IMR-90 (cell line): ENCODE data around the gene SLC7A7. TPM values are rescaled to one million over a fixed set of nuclear protein-coding genes. Genes with fewer than 3 reads are reported as not detected.

Experiments
- ATAC-seq: fragments of 200-7000 bp; cut with Tn5 transposase; 2 replicates; pipeline ENCODE4 v1.9.1; 2020; ENCODE audit warnings: low read depth, mild to moderate bottlenecking, moderate library complexity
- BruUV-seq: library from RNA; stranded (reverse); fragments of 400-500 nt; replicated peaks from 2 replicates; lab custom pipeline; 2021; lab: Mats Ljungman, UMichigan
- CTCF ChIA-PET: fragments of 300-600 bp; formaldehyde crosslinking; extraction: SDS; loops from one replicate; lab custom pipeline; 2021; ENCODE audit warnings: antibody characterized with exemption; lab: Yijun Ruan, JAX
- POLR2A ChIA-PET: fragments of 300-600 bp; sonication (Branson Sonifier 250); formaldehyde crosslinking; loops from one replicate; lab custom pipeline; 2022; ENCODE audit warnings: antibody characterized with exemption; ENCODE audit not compliant: unreplicated experiment; lab: Charles Lee
- DNase-seq: peaks from one replicate; pipeline ENCODE4 v3.0.0; 2013
- H2AFZ ChIP-seq: replicated peaks from 2 replicates; pipeline ENCODE3; 2013; ENCODE audit warnings: low read length, mild to moderate bottlenecking; ENCODE audit not compliant: poor library complexity
- H2AK5ac ChIP-seq: 2 replicates; pipeline ENCODE4 v1.6.1; 2013; ENCODE audit warnings: low read depth, low read length, inconsistent platforms
- H2AK9ac ChIP-seq: replicated peaks from 2 replicates; pipeline ENCODE3; 2013; ENCODE audit warnings: mild to moderate bottlenecking, low read depth, low read length, moderate library complexity; ENCODE audit not compliant: poor library complexity
- H2BK120ac ChIP-seq: 2 replicates; pipeline ENCODE4 v1.6.1; 2013; ENCODE audit warnings: low read depth, low read length, inconsistent platforms
- H2BK15ac ChIP-seq: 3 replicates; pipeline ENCODE4 v1.6.1; 2013; ENCODE audit warnings: low read depth, low read length, inconsistent platforms
- H2BK20ac ChIP-seq: 2 replicates; pipeline ENCODE4 v1.6.1; 2013; ENCODE audit warnings: low read depth, mild to moderate bottlenecking, inconsistent platforms, low read length, moderate library complexity
- H2BK5ac ChIP-seq: 2 replicates; pipeline ENCODE4 v1.6.1; 2013; ENCODE audit warnings: mild to moderate bottlenecking, low read depth, low read length, inconsistent platforms; ENCODE audit not compliant: poor library complexity, severe bottlenecking
- H3K14ac ChIP-seq: replicated peaks from 2 replicates; pipeline ENCODE4 v1.6.1; 2013; ENCODE audit warnings: low read depth, low read length, inconsistent platforms
- H3K18ac ChIP-seq: 2 replicates; pipeline ENCODE4 v1.6.1; 2013; ENCODE audit warnings: low read depth, low read length, control low read depth
- H3K23ac ChIP-seq: 2 replicates; pipeline ENCODE4 v1.6.1; 2013; ENCODE audit warnings: low read depth, low read length, inconsistent platforms
- H3K27ac ChIP-seq: 2 replicates; pipeline ENCODE4 v1.5.1; 2013; ENCODE audit warnings: mild to moderate bottlenecking, control low read depth, low read length; ENCODE audit not compliant: insufficient read depth
- H3K27me3 ChIP-seq: 2 replicates; pipeline ENCODE4 v1.6.1; 2013; ENCODE audit warnings: low read length; ENCODE audit not compliant: control insufficient read depth, insufficient read depth
- H3K36me3 ChIP-seq: 2 replicates; pipeline ENCODE4 v1.6.1; 2013; ENCODE audit warnings: low read length, mixed read lengths; ENCODE audit not compliant: control insufficient read depth, insufficient read depth
- H3K4ac ChIP-seq: 2 replicates; pipeline ENCODE4 v1.6.1; 2013; ENCODE audit warnings: low read depth, low read length, inconsistent platforms
- H3K4me1 ChIP-seq: 2 replicates; pipeline ENCODE4 v1.6.1; 2013; ENCODE audit warnings: low read length, mixed read lengths; ENCODE audit not compliant: control insufficient read depth, insufficient read depth
- H3K4me2 ChIP-seq: 2 replicates; pipeline ENCODE4 v1.6.1; 2013; ENCODE audit warnings: low read depth, mild to moderate bottlenecking, control low read depth, low read length, moderate library complexity
- H3K4me3 ChIP-seq: 2 replicates; pipeline ENCODE4 v1.5.1; 2013; ENCODE audit warnings: low read depth, mild to moderate bottlenecking, control low read depth, low read length, moderate library complexity; ENCODE audit not compliant: insufficient read depth
- H3K56ac ChIP-seq: 2 replicates; pipeline ENCODE4 v1.6.1; 2013; ENCODE audit warnings: low read length, inconsistent platforms; ENCODE audit not compliant: insufficient read depth; ENCODE audit errors: extremely low read depth
- H3K79me1 ChIP-seq, 2 experiments: 2 replicates each; pipeline ENCODE4 v1.6.1; 2013; ENCODE audit warnings: low read length in 2 of 2, inconsistent platforms in 1 of 2, low read depth in 1 of 2
- H3K9ac ChIP-seq: 2 replicates; pipeline ENCODE4 v1.6.1; 2013; ENCODE audit warnings: low read depth, low read length, control low read depth
- H3K9me1 ChIP-seq: 2 replicates; pipeline ENCODE4 v1.6.1; 2013; ENCODE audit warnings: low read length, inconsistent platforms; ENCODE audit not compliant: insufficient read depth
- H3K9me3 ChIP-seq: 2 replicates; pipeline ENCODE4 v1.6.1; 2013; ENCODE audit warnings: low read length; ENCODE audit not compliant: control insufficient read depth, insufficient read depth
- H4K20me1 ChIP-seq: 2 replicates; pipeline ENCODE4 v1.6.1; 2013; ENCODE audit warnings: low read length, inconsistent platforms; ENCODE audit not compliant: insufficient read depth
- H4K5ac ChIP-seq: 2 replicates; pipeline ENCODE4 v1.6.1; 2013; ENCODE audit warnings: mild to moderate bottlenecking, low read depth, low read length, control low read depth
- H4K8ac ChIP-seq, 2 experiments: 2 replicates each; pipeline ENCODE4 v1.6.1; 2013; ENCODE audit warnings: low read depth in 2 of 2, low read length in 2 of 2, control low read depth in 1 of 2, inconsistent platforms in 1 of 2
- H4K91ac ChIP-seq: 2 replicates; pipeline ENCODE4 v1.6.1; 2013; ENCODE audit warnings: low read depth, low read length, inconsistent platforms; ENCODE audit not compliant: insufficient read depth
- BHLHE40 ChIP-seq: fragments of 150-350 bp; IDR thresholded peaks from 2 replicates; pipeline ENCODE4 v1.6.1; 2016; ENCODE audit warnings: mild to moderate bottlenecking, low read depth, low read length
- CEBPB ChIP-seq: IDR thresholded peaks from 2 replicates; pipeline ENCODE4 v1.6.1; 2012; ENCODE audit warnings: low read depth, low read length, improper control_type of control experiment
- CHD1 ChIP-seq: IDR thresholded peaks from 2 replicates; pipeline ENCODE4 v1.6.1; 2012; ENCODE audit warnings: low read depth, low read length, improper control_type of control experiment
- FOS ChIP-seq: fragments of 150-350 bp; IDR thresholded peaks from 2 replicates; pipeline ENCODE4 v1.6.1; 2016; ENCODE audit warnings: low read depth, low read length
- MAFK ChIP-seq: IDR thresholded peaks from 2 replicates; pipeline ENCODE4 v1.6.1; 2012; ENCODE audit warnings: low read depth, low read length, improper control_type of control experiment
- MAZ ChIP-seq: IDR thresholded peaks from 2 replicates; pipeline ENCODE4 v1.6.1; 2012; ENCODE audit warnings: low read depth, mild to moderate bottlenecking, low read length, improper control_type of control experiment, moderate library complexity, borderline replicate concordance
- MXI1 ChIP-seq: IDR thresholded peaks from 2 replicates; pipeline ENCODE4 v1.6.1; 2012; ENCODE audit warnings: low read depth, mild to moderate bottlenecking, low read length, moderate library complexity, borderline replicate concordance
- NFE2L2 ChIP-seq: fragments of 150-350 bp; IDR thresholded peaks from 2 replicates; pipeline ENCODE4 v1.6.1; 2016; ENCODE audit warnings: low read depth, mild to moderate bottlenecking, low read length
- POLR2A ChIP-seq: IDR thresholded peaks from 2 replicates; pipeline ENCODE4 v1.6.1; 2012; ENCODE audit warnings: mild to moderate bottlenecking, low read depth, low read length
- RAD21 ChIP-seq: IDR thresholded peaks from 2 replicates; pipeline ENCODE4 v1.6.1; 2012; ENCODE audit warnings: low read length, improper control_type of control experiment
- RCOR1 ChIP-seq: IDR thresholded peaks from 2 replicates; pipeline ENCODE4 v1.6.1; 2012; ENCODE audit warnings: mild to moderate bottlenecking, low read length, improper control_type of control experiment; ENCODE audit not compliant: insufficient replicate concordance
- RFX5 ChIP-seq: IDR thresholded peaks from 2 replicates; pipeline ENCODE4 v1.8.0; 2012; ENCODE audit warnings: low read depth, mild to moderate bottlenecking, low read length, moderate library complexity
- SMC3 ChIP-seq: fragments of 150-350 bp; IDR thresholded peaks from 2 replicates; pipeline ENCODE4 v1.6.1; 2016; ENCODE audit warnings: low read depth, mild to moderate bottlenecking, antibody characterized with exemption, low read length, moderate library complexity
- USF2 ChIP-seq: fragments of 150-350 bp; IDR thresholded peaks from 2 replicates; pipeline ENCODE4 v1.6.1; 2017; ENCODE audit warnings: mild to moderate bottlenecking, antibody characterized with exemption, low read length, low read depth
- WGBS, 2 experiments: methylation state at CpG; one replicate each; pipeline versions ENCODE4 v1.1.5 to v1.1.7; 2013; ENCODE audit warnings: missing lambda C conversion rate in 2 of 2; ENCODE audit not compliant: insufficient read length in 1 of 2; ENCODE audit errors: extremely low coverage in 2 of 2; 5-methylcytosine and 5-hydroxymethylcytosine counted together
- dilution Hi-C: fragments of 300-500 bp; cut with HindIII; formaldehyde crosslinking; loops from one replicate; pipeline ENCODE4 v1.14.3; 2018; ENCODE audit warnings: low sequenced_read_pairs; ENCODE audit not compliant: unreplicated experiment
- in situ Hi-C: fragments of 300-500 bp; cut with MboI; formaldehyde crosslinking; loops from 3 replicates; pipeline ENCODE4 v1.14.3; 2019; ENCODE audit warnings: low sequenced_read_pairs, inconsistent platforms, mixed read lengths
- intact Hi-C: fragments of 100-400 bp; cut with micrococcal nuclease; formaldehyde crosslinking; loops from 2 replicates; pipeline ENCODE4 v1.10.0; 2022
- polyA plus RNA-seq, 3 experiments: library from polyadenylated mRNA; depleted of rRNA; stranded (reverse); fragments of >200 nt; gene quantifications; 2 replicates each; pipeline ENCODE4 v1.2.3, GENCODE V29; 2012; ENCODE audit warnings: low replicate concordance in 1 of 3
- total RNA-seq: library from RNA; depleted of rRNA; stranded (reverse); fragments of >200 nt; gene quantifications from 2 replicates; pipeline ENCODE4 v1.2.3, GENCODE V29; 2012
- TF ChIP-seq, protein P1 (sequence below): conservative IDR thresholded peaks from 2 replicates; pipeline ENCODE4 v1.5.1; 2012; ENCODE audit warnings: mild to moderate bottlenecking, low read depth, low read length, improper control_type of control experiment
- TF ChIP-seq, protein P2 (sequence below): fragments of 150-350 bp; IDR thresholded peaks from 2 replicates; pipeline ENCODE4 v1.6.1; 2016; ENCODE audit warnings: low read depth, mild to moderate bottlenecking, low read length, moderate library complexity, borderline replicate concordance

Gene SLC7A7
- total and polyA plus RNA-seq, 2 of the 4 experiments (the other 2 are of a cell fraction), result 1.8 to 2.0 TPM

GRCh38 chr14:22792158-22792557 is 23.1 kb downstream of the SLC7A7 start:
- TF ChIP-seq MXI1, result no peak
- no peak for TF ChIP-seq POLR2A
- no peak for TF ChIP-seq SMC3
- TF ChIP-seq RCOR1, result no peak
- TF ChIP-seq MAFK, result no peak
- TF ChIP-seq RFX5, result no peak
- no peak for TF ChIP-seq MAZ
- no peak for TF ChIP-seq CHD1
- TF ChIP-seq, protein P1, sequence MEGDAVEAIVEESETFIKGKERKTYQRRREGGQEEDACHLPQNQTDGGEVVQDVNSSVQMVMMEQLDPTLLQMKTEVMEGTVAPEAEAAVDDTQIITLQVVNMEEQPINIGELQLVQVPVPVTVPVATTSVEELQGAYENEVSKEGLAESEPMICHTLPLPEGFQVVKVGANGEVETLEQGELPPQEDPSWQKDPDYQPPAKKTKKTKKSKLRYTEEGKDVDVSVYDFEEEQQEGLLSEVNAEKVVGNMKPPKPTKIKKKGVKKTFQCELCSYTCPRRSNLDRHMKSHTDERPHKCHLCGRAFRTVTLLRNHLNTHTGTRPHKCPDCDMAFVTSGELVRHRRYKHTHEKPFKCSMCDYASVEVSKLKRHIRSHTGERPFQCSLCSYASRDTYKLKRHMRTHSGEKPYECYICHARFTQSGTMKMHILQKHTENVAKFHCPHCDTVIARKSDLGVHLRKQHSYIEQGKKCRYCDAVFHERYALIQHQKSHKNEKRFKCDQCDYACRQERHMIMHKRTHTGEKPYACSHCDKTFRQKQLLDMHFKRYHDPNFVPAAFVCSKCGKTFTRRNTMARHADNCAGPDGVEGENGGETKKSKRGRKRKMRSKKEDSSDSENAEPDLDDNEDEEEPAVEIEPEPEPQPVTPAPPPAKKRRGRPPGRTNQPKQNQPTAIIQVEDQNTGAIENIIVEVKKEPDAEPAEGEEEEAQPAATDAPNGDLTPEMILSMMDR, result no peak
- TF ChIP-seq RAD21, result no peak
- TF ChIP-seq NFE2L2, result no peak
- TF ChIP-seq USF2, result no peak
- TF ChIP-seq FOS, result no peak
- no peak for TF ChIP-seq BHLHE40
- TF ChIP-seq, protein P2, sequence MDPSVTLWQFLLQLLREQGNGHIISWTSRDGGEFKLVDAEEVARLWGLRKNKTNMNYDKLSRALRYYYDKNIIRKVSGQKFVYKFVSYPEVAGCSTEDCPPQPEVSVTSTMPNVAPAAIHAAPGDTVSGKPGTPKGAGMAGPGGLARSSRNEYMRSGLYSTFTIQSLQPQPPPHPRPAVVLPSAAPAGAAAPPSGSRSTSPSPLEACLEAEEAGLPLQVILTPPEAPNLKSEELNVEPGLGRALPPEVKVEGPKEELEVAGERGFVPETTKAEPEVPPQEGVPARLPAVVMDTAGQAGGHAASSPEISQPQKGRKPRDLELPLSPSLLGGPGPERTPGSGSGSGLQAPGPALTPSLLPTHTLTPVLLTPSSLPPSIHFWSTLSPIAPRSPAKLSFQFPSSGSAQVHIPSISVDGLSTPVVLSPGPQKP, result no peak
- no peak for TF ChIP-seq CEBPB
- Histone ChIP-seq H3K27ac (no peak overlapping the region), H4K20me1 (no peaks in the 10 kb centered on the region), H2BK120ac (no peak overlapping the region), H3K79me1 (no peaks in the 10 kb centered on the region), H3K4me3 (no peak overlapping the region), H4K91ac (no peak overlapping the region), H2AFZ (no peak overlapping the region), H4K5ac (no peak overlapping the region), H3K9ac (no peak overlapping the region), H2BK5ac (no peak overlapping the region), H3K23ac (no peak overlapping the region), H3K4me1 (no peaks in the 10 kb centered on the region), H3K14ac (no peak overlapping the region), H2BK20ac (no peak overlapping the region), H3K4ac (no peak overlapping the region), H3K27me3 (peaks cover 10% of the 10 kb centered on the region), H3K9me3 (no peaks in the 10 kb centered on the region), H3K9me1 (peaks cover 4% of the 10 kb centered on the region; the same call in 1 of the 2 replicates), H2BK15ac (no peak overlapping the region), H2AK9ac (no peak overlapping the region), H3K4me2 (no peak overlapping the region), H4K8ac (no peak overlapping the region), H3K18ac (no peak overlapping the region), H3K36me3 (no peaks in the 10 kb centered on the region), H3K56ac (no peak overlapping the region), H2AK5ac (no peak overlapping the region)
- ChIA-PET CTCF (no interaction called here), POLR2A (no interaction called here)
- ATAC-seq, result no peak
- dilution Hi-C loops (no loop called here), in situ Hi-C loops (no loop called here), intact Hi-C loops (no loop called here)
- no peak for DNase-seq
- no CpG with 5 or more reads among the region's 2 CpGs for WGBS, 2 experiments
- no TSS peak for BruUV-seq
